ENCODE results near the gene EDC3. TPM values are rescaled to one million over a fixed set of nuclear protein-coding genes. Genes with fewer than 3 reads are reported as not detected.

The EDC3 gene
- total and polyA plus RNA-seq, 2 of the 4 experiments (the other 2 are of a cell fraction), result 16.8 to 38.0 TPM

- H3K9me1 ChIP-seq (ENCODE audit: insufficient read depth, low read length), result no peaks in the 10 kb centered on the region
- no peak overlapping the region for H3K23ac ChIP-seq (ENCODE audit: low read depth, low read length)
- CTCF ChIA-PET, result no interaction called here
- H2BK15ac ChIP-seq (ENCODE audit: low read depth, low read length), result no peak overlapping the region
- no peak overlapping the region for H3K18ac ChIP-seq (ENCODE audit: low read depth, low read length)
- H4K8ac ChIP-seq (ENCODE audit: low read depth in 2 of 2, low read length in 2 of 2), result no peak overlapping the region
- no peak overlapping the region for H3K14ac ChIP-seq (replicated peaks; ENCODE audit: low read depth, low read length)
- H3K56ac ChIP-seq (ENCODE audit: extremely low read depth, insufficient read depth, low read length), result no peak overlapping the region
- H2BK20ac ChIP-seq (ENCODE audit: low read depth, low read length), result no peak overlapping the region
- BruUV-seq (replicated peaks), result no TSS peak
- DNase-seq (no peak), ATAC-seq (ENCODE audit: low read depth) (no peak)
- 80% methylated on average over 1 of the region's 5 CpGs; no CpG with 5 or more reads in 1 of the 2 experiments for WGBS, 2 experiments (ENCODE audit: extremely low coverage in 2 of 2, insufficient read length in 1 of 2)
- no peaks in the 10 kb centered on the region for H3K36me3 ChIP-seq (ENCODE audit: control insufficient read depth, insufficient read depth, low read length)
- dilution Hi-C loops (cut with HindIII; ENCODE audit: low sequenced_read_pairs, unreplicated experiment) (no loop called here), intact Hi-C loops (cut with micrococcal nuclease) (no loop called here), in situ Hi-C loops (cut with MboI; ENCODE audit: low sequenced_read_pairs) (no loop called here)
- H4K20me1 ChIP-seq (ENCODE audit: insufficient read depth, low read length), result no peaks in the 10 kb centered on the region
- no peak overlapping the region for H3K27ac ChIP-seq (ENCODE audit: insufficient read depth, low read length)
- H3K4me2 ChIP-seq (ENCODE audit: low read depth, low read length), result no peak overlapping the region
- no peak overlapping the region for H2AK9ac ChIP-seq (replicated peaks; ENCODE audit: low read depth, low read length, poor library complexity)
- no peak overlapping the region for H4K5ac ChIP-seq (ENCODE audit: low read depth, low read length)
- TF ChIP-seq MXI1 (IDR thresholded peaks at IDR 0.05; ENCODE audit: borderline replicate concordance, low read depth, low read length) (no peak), RFX5 (IDR thresholded peaks at IDR 0.05; ENCODE audit: low read depth, low read length) (no peak), NFE2L2 (IDR thresholded peaks at IDR 0.05; ENCODE audit: low read depth, low read length) (no peak), RAD21 (IDR thresholded peaks at IDR 0.05; ENCODE audit: low read length) (no peak)
- H2BK5ac ChIP-seq (ENCODE audit: low read depth, low read length, poor library complexity, severe bottlenecking), result no peak overlapping the region
- no peak overlapping the region for H3K4ac ChIP-seq (ENCODE audit: low read depth, low read length)
- H3K27me3 ChIP-seq (ENCODE audit: control insufficient read depth, insufficient read depth, low read length), result peaks cover 60% of the 10 kb centered on the region
- no peak overlapping the region for H3K4me3 ChIP-seq (ENCODE audit: insufficient read depth, low read depth, low read length)
- H2AFZ ChIP-seq (replicated peaks; ENCODE audit: low read length, poor library complexity), result no peak overlapping the region
- H2AK5ac ChIP-seq (ENCODE audit: low read depth, low read length), result no peak overlapping the region
- no peak overlapping the region for H2BK120ac ChIP-seq (ENCODE audit: low read depth, low read length)
- H3K9me3 ChIP-seq (ENCODE audit: control insufficient read depth, insufficient read depth, low read length), result no peaks in the 10 kb centered on the region; the same call in 1 of the 2 replicates
- H3K4me1 ChIP-seq (ENCODE audit: control insufficient read depth, insufficient read depth, low read length), result no peaks in the 10 kb centered on the region
- POLR2A ChIA-PET (ENCODE audit: unreplicated experiment), result no interaction called here
- no peaks in the 10 kb centered on the region for H3K79me1 ChIP-seq (ENCODE audit: low read depth in 1 of 2, low read length in 2 of 2)
- no peak overlapping the region for H3K9ac ChIP-seq (ENCODE audit: low read depth, low read length)
- H4K91ac ChIP-seq (ENCODE audit: insufficient read depth, low read depth, low read length), result no peak overlapping the region
Observed at GRCh38 chr15:74732846-74733245, 37.0 kb upstream of the EDC3 start.

All from IMR-90 (cell line).